Erythroblast (primary cell): ENCODE data around the gene OR3A2.

Experiments
- GATA1 ChIP-seq: IDR thresholded peaks from 2 replicates; pipeline ENCODE4 v1.6.1; 2011; ENCODE audit warnings: low read depth, mild to moderate bottlenecking, control low read depth, low read length, moderate library complexity
- POLR2A ChIP-seq: IDR thresholded peaks from 2 replicates; pipeline ENCODE4 v1.6.1; 2011; ENCODE audit warnings: mild to moderate bottlenecking, low read length

- TF ChIP-seq POLR2A (no peak), GATA1 (no peak)
Observed at GRCh38 chr17:3401786-3402185, 15.7 kb upstream of the OR3A2 start.
